Kidney glomerular epithelial cell (primary cell): Measurements from ENCODE around the gene GABARAPL1.
A peak's percentile ranks its signal among the peaks of the same experiment; 100 is the strongest.

ENCODE experiments used
- DNase-seq: peaks from one replicate; lab custom pipeline; 2025; lab: John Stamatoyannopoulos, UW

Gene GABARAPL1

DNA sequence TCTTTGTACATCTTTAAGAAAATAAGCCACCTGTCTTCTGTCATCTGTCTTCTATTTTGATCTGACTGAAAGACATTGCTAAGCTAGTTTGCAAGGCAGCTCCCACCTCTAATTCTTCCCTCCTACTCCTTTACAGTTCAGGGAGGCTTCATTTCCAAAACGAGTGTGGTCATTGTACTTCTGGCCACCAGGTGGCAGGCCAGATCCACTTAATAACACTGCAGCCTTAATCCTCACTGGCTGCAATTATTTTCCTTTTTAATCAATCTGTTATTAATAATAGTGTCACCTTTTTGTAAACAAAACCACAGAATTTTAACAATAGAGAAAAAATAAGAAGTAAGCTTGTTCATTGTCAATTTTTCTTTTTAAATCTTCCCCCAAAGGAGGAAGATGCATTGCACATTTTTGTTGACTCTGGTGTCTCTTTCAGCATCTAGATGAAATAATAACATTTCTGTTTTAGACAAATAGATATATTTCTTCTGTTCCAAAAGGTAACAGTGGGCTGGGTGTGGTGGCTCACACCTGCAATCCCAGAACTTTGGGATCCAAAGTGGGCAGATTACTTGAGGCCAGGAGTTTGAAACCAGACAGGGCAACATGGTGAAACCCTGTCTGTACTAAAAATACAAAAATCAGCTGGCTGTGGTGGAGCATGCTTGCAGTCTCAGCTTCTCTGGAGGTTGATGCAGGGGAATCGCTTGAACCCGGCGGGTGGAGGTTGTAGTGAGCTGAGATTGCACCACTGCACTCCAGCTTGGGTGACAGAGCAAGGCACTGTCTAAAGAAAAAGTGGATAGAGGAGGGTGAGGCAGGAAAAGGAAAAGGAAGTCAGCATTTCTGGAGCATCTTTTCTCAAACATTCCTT lies 23.3 kb downstream of the GABARAPL1 start:
- DNase-seq = peak; percentile 42

DNA sequence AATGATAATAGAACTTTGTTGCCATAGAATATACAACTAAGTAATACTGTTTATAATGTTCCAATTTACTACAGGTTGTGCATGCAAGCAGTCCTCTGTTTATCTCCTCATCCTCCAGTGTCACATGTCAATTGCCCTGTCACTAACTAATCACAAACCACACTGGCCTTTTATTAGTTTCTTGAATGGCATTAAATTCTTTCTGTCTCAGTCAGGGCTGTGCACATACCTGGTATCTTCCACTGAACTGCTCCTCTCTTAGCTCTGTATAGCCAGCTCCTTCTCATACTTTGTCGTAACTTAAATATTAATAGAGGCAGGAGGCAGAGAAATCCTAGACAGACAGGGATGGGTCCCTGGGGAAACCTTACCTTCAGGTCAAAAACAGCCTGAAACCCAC lies 24.0 kb downstream of the GABARAPL1 start:
- DNase-seq = no peak

DNA sequence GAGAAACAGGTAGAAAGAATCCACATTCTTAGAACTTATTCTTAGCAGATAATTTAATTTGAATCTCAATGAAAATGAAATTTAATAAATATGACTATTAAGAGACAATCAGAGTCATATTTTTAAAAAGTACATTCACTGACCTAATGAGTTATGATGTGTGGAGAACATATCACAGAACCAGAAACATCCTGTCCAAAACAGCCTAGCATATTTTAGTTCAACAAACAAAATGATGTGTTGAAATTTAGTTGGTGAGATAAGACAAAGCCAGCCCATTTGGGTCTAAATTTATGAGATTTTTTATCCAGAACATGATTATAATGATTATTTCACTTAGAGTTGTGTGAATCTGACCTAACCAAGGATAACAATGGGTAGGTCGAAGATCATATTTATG lies 25.8 kb downstream of the GABARAPL1 start:
- no peak for DNase-seq

DNA sequence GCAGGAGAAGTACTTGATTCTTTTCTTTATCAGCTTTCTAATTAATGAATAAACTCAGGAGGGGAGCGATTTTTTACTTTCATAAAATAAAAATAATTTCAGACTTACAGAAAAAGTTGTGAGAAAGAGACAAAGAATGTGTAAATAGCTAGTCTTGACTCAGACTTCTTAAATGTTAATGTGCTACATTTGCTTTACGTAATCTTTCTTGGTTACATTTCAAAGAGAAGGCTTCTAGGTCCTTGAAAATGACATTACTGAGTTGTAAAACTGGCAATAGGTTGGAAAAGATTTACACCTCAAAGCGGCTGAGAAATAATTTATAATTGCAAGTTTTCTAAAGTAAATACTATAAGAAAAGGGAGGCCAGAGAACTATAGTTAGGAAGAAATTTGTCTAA lies 28.6 kb downstream of the GABARAPL1 start:
- no peak for DNase-seq

DNA sequence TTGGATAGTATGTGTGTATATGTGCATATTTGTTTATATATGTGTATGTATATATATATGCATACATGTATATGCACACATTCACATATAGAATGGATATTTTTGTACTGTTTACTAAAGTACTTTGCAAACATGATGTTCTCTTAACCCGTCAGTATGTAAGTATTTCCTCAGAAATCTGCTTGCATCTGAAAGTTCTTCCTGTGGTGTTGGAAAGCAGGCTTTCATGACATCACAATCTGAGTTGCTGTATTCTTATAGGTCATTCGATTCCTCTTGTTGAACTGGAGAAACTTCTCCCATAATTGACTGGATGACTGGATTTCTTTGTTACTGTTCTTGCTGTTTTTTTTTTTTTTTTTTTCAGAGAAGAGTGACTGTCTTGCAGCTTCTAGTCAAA lies 29.1 kb downstream of the GABARAPL1 start:
- no peak for DNase-seq

DNA sequence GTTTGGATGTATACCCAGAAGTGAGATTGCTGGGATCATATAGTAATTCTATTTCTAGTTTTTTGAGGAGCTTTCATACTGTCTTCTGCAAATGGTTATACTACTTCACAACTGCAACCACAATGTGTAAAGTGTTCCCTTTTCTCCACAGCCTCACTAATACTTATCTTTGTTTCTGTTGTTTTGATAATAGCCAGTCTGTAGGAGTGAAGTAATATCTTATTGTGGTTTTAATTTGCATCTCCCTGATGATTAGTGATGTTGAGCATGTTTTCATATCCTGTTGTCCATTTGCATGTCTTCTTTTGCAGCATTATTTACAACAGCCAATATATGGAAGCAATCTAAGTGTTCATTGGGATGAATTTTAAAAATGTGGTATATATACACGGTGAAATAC lies 29.9 kb downstream of the GABARAPL1 start:
- DNase-seq = no peak

DNA sequence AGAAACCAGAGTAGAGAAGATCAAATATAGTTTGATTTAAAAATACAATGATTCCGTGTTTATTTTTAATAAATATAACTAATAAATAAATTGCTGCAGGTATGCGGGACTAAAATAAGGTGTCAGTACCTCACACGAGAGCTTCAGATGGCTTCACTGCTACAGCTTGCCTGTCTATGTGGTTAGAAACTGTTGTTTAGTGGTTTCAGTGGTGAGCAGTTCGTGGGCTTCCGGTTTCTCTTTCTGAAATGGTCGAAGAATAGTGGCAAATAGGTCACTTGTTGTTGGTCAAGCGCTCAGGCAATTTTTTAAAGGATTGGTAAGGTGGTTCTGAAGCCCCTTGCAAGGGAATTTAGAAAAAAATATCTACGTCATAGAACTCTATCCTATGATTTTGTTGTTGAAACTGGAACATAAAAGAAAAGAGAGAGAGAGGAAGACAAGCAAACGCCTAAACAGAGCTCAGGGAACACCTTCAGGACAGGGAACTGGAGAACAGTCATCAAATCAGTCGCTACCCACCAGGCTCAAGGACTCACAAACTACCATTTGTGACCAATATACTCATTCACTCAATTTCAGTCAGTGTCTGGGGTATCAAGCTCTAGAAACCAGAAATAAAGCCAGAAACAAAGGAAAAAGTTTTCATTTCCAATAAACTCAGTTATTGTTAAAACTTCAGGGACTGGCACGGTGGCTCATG lies 31.3 kb downstream of the GABARAPL1 start:
- DNase-seq = no peak

DNA sequence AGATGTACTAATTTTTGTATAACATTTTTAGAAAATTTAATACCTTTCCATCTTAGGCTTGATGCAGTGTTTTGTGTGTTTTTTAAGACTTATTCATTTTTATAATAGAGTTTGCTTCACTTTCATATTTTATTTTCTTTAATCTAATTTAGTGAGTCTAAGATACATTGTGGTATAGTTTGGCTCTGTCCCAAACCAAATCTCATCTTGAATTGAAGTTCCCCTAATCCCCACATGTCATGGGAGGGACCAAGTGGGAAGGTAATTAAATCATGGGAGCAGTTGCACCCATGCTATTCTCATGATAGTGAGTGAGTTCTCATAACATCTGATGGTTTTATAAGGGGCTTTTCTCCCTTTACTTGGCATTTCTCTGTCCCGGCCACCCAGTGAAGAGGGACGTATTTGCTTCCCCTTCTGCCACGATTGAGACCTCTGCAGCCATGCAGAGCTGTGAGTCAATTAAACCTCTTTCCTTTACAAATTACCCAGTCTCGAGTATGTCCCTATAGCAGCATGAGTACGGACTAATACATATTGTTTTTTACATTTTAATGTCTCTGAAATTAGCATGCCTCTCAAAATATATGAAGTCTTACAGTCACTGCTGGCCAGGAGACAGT lies 34.9 kb downstream of the GABARAPL1 start:
- DNase-seq = no peak

DNA sequence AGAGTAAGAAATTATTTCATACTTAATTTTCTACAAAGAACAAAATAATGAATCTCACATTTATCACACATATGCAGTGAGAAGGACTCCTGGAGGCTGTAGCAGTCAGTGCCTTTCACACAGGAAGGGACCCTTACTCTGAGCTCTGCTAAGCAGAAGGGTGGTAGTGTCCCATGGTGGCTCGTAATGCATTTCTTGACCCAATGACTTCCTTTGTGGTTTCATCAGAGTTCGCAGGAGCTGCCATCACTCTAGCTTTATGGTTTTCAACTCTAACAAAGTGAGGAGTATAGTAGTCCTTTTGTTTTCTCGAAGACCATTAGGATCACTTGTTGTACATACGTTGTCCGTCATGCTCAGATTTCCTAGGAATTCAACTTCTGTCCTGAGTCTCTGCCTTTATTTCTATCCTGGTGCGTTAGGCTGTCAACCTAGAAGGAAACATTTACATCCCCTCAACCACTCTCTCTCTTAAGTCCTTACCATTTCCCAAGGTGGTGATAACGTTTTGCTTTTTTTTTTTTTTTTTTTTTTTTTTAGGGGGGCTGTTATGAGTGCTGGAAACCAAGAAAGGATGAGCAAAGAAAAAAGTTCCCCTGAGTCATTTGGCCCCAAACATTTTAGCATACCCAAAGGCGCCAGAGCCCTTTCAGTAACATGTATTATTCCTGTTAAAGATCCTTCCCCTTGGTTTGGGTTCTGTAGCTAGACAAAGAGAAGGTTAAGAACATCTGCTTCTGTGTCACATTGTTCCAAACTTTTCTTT lies 37.2 kb downstream of the GABARAPL1 start:
- DNase-seq = no peak

DNA sequence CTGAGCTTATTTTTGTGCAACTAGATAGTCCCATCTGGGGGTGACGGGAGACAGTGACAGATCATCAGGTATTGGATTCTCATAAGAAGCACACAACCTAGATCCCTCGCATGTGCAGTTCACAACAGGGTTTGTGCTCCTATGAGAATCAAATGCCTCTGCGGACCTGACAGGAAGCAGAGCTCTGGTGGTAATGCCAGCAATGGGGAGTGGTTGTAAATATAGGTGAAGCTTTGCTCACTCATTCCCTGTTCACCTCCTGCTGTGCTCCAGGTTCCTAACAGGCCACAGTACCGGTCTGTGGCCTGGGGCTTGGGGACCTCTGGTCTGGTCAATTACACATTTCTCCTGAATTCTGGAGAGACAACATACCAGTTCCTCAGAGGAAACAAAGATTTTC lies 39.0 kb downstream of the GABARAPL1 start:
- DNase-seq = no peak

DNA sequence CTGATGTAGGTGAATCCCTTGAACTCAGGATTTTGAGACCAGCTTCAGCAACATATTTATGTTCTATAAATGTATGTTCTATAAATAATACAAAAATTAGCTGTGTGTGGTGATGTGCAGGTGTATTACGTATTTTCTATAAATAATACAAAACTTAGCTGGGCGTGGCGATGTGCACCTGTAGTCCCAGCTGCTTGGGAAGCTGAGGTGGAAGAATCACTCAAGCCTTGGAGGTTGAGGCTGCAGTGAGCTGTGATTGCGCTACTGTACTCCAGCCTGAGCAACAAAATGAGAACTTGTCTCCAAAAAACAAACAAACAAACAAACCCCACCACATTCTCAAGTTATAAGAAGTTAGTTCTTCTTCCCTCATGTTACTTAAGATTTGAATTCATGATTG lies 39.5 kb downstream of the GABARAPL1 start:
- no peak for DNase-seq

DNA sequence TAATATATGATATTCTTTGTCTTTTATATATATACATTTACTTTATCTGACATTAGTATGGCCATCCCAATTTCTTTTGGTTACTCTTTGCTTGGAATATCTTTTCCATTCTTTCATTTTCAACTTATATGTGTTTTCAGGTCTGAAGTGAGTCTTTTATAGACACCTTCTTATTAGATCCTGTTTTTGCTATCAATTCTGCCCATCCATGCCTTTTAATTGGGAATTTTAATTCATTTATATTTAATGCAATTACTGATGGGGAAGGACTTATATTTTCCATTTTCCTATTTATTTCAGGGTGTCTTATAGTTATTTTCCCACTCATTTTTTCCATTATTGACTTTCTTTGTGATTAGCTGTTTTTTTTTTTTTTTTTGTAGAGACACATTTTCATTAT lies 43.4 kb downstream of the GABARAPL1 start:
- no peak for DNase-seq

DNA sequence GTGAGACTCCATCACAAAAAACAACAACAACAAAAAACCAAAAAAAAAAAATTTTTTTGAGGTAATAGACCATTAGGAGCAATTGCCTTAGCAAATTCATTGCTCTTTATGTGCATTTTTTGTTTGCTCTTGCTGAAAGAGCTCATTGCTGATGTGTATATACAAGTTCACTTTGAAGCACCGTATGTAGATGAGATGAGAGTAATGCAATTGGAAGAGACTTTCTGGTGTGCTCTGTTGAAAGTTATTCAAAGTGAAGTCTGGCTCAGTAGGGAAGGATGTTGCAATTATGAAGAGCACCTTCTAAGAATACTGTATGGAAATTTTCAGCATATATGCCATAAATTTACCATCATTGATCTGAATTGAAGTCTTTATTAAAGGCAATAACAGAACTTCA lies 48.2 kb downstream of the GABARAPL1 start:
- no peak for DNase-seq

DNA sequence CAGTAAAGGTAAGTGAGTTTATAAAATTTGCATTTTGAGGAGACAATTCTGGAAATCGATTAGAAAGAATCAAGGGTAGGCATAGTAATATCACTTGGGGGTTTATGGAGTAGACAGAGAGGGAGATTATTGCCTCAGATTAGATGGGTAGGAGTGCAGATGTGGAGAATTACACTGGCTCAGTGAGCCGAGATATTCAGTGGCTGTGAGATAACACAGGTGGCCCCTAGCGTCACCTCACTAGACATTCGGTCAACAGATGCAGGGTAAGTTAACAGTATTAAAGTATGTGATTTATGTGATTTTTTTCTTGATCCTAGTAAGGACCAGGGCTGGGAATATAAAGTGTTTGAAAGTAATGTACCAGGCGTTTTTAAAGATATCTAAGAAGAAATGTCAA lies 55.4 kb downstream of the GABARAPL1 start:
- DNase-seq = no peak

DNA sequence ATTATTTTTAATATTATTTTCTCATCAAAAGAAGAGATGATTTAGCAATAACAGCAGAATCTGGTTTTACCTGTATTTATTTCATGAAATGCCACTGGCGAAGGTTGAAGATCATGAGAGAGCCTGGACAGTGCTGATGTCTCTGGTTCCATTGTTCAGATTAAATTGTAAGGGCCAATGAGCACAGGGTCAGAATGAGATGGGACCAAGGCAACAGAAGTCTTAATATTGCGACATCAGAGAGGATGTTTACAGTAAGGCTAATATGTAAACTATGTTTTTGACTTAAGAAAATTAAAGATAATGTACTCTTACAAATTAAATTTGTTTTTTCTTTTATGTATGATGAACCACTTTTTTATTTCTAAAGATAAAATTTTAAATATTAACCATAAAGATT lies 59.8 kb downstream of the GABARAPL1 start:
- DNase-seq = no peak
